Esophagus muscularis mucosa (tissue), 4 donors: ENCODE results near the gene TAGLN2.

Experiments
- CTCF ChIP-seq, 3 experiments: fragments of 200-600 bp in 2 of 3; fragments of 450-650 bp in 1 of 3; sonication (generic) in 2 of 3; IDR thresholded peaks; one replicate each; pipeline ENCODE4 v1.5.1; 2017 to 2019; ENCODE audit warnings: antibody characterized with exemption in 3 of 3, mild to moderate bottlenecking in 2 of 3, moderate library complexity in 1 of 3
- EP300 ChIP-seq: sonication (generic); formaldehyde crosslinking; IDR thresholded peaks from one replicate; pipeline ENCODE4 v1.6.1; 2017; ENCODE audit warnings: antibody characterized with exemption
- POLR2A ChIP-seq: fragments of 450-650 bp; IDR thresholded peaks from one replicate; pipeline ENCODE4 v1.6.1; 2017; ENCODE audit warnings: antibody characterized with exemption, moderate library complexity, mild to moderate bottlenecking, low read depth

GRCh38 chr1:159931795-159932173 lies 6.5 kb upstream of the TAGLN2 start:
- TF ChIP-seq CTCF (IDR thresholded peaks at IDR 0.05) (no peak), POLR2A (no peak), EP300 (no peak)
